ENCODE results near the gene CCDC167.
A peak's percentile ranks its signal among the peaks of the same experiment; 100 is the strongest.

Gene CCDC167

DNA sequence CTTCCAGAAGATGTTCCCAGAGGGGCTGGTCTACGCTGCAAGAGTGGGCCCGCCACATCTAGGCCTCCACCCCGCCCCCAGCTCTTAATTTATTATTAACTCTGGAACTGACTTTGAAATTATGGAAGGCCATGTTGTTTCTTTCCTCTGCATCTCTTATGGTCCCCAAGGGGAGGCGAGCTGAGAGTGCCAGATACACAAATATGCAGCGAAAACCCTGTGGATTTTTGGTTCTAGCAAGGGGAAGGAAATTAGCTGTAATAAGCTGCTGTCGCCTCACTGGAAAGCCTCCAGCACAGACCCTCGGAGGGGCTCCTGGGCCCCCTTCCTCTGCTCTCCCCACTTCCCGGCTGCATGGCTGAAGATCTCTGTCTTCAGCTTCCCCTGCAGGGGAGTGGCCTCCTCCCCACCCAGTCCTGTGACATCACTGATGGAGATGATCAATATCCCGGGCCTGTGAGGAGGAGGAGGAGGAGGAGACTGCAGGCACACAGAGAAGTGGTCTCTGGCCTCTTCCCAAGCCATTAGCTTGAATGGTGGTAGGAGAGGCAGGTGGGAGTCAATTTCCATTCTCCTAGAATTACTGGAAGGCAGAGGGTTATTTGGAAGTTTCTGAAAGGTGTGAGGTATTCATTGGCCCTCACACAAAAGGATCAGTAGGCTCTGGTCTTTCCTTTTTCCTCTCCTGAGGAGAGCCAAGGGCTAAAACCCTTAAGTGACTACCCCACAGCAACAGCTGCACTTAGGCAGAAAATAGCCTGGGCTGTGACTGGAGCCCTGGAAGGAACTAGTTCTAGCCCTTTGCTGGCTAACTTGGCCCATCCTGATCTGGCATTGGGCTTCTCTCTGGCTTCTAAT is 39.7 kb upstream of the CCDC167 start:
- no peak overlapping the region for H3K27ac ChIP-seq (ENCODE audit: insufficient read depth, low read depth, low read length, poor library complexity, severe bottlenecking)
- H3K27me3 ChIP-seq (ENCODE audit: control insufficient read depth, insufficient read depth, low read length, poor library complexity, severe bottlenecking) = peaks cover 36% of the 10 kb centered on the region
- WGBS, 2 experiments = 83 to 86% methylated on average over 9 of the region's 9 CpGs
- no peaks in the 10 kb centered on the region for H3K36me3 ChIP-seq (ENCODE audit: control insufficient read depth, insufficient read depth, low read length)
- H3K4me3 ChIP-seq (ENCODE audit: insufficient read depth, low read depth, low read length) = no peak overlapping the region
- peaks cover 21% of the 10 kb centered on the region for H3K4me1 ChIP-seq (ENCODE audit: control insufficient read depth, insufficient read depth, low read length)
- H3K9me3 ChIP-seq (ENCODE audit: control insufficient read depth, low read length) = no peaks in the 10 kb centered on the region

DNA sequence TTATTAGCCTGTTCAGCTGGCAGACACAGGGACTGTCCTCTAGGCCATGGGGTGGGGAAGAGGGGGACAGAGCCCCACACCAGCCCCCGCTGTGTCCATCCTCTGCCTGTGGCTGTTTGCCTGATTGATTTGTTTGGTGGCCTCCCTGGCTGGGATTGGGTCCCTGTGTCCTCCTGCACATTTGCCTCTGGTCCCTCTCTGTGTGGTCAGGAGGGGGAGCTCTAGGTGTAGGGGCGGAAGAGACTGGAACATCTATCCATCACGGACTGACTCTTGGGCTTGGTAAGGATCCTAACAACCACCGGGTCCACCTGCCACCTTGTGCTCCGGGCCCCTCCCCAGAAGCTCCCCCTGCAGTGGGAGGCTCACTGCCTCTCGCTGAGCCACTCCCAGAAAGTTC is 38.4 kb upstream of the CCDC167 start:
- Histone ChIP-seq H3K27ac (ENCODE audit: insufficient read depth, low read depth, low read length, poor library complexity, severe bottlenecking) (no peak overlapping the region), H3K9me3 (ENCODE audit: control insufficient read depth, low read length) (no peaks in the 10 kb centered on the region), H3K36me3 (ENCODE audit: control insufficient read depth, insufficient read depth, low read length) (no peaks in the 10 kb centered on the region), H3K27me3 (ENCODE audit: control insufficient read depth, insufficient read depth, low read length, poor library complexity, severe bottlenecking) (peaks cover 47% of the 10 kb centered on the region), H3K4me1 (ENCODE audit: control insufficient read depth, insufficient read depth, low read length) (peaks cover 21% of the 10 kb centered on the region), H3K4me3 (ENCODE audit: insufficient read depth, low read depth, low read length) (no peak overlapping the region)
- 71 to 80% methylated on average over 6 of the region's 6 CpGs for WGBS, 2 experiments

DNA sequence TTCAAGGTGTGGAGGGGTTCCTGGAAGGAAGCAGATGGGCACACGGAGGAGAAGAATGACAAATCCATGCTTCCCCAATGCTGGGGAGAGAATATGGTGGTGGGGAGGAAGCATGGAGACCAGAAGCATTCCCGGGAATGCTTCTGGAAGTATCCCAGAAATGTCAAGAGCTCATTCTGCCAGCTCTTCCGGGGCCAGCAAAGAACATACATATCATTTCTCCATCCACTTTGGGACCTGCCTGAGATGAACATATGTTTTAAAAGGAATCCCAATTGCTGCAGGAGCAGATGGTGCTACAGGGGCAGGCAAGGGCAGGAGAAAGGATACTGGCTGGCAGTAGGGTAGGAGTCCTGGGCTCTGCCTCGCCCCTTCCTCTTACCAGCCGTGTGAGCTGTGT is 37.9 kb upstream of the CCDC167 start:
- 82 to 85% methylated on average over 4 of the region's 5 CpGs for WGBS, 2 experiments
- peaks cover 21% of the 10 kb centered on the region for H3K4me1 ChIP-seq (ENCODE audit: control insufficient read depth, insufficient read depth, low read length)
- peaks cover 53% of the 10 kb centered on the region for H3K27me3 ChIP-seq (ENCODE audit: control insufficient read depth, insufficient read depth, low read length, poor library complexity, severe bottlenecking)
- no peak overlapping the region for H3K27ac ChIP-seq (ENCODE audit: insufficient read depth, low read depth, low read length, poor library complexity, severe bottlenecking)
- no peak overlapping the region for H3K4me3 ChIP-seq (ENCODE audit: insufficient read depth, low read depth, low read length)
- no peaks in the 10 kb centered on the region for H3K36me3 ChIP-seq (ENCODE audit: control insufficient read depth, insufficient read depth, low read length)
- no peaks in the 10 kb centered on the region for H3K9me3 ChIP-seq (ENCODE audit: control insufficient read depth, low read length)

DNA sequence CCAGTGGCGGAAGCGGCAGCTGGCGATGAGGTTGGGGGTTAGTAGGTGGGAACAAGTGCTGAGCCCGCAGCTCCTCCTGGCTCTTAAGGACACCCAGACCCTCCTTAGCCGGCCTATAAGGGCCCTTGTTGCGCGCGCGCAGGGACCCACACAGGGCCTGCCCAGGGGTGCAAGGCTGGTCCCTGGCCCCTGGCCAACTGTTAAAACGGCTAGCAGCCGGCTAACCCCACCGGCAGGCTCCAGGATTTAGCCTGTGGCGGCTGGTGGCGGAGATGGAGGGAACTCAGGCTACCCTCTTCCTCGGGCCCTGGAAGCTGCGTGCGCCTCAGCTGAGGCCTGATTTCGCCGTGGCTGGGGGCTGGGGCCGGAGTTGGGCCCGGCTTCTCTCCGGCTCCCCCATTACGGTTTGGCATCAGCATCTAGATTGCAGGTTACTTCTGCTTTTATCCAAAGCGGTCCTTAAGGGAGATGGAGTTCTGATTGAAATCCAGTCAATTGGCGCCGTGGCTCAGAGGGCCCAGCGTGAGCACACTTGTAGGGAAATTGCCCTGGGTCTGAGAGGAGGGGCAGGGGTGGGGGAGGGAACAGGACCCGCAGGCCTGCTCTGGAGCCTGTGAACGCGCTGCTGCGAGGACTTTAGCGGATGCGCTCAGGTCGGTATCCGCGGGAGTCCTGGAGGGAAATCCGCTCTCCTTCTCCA is 36.9 kb upstream of the CCDC167 start:
- WGBS, 2 experiments = 5% methylated on average over 37 of the region's 37 CpGs
- Histone ChIP-seq H3K4me1 (ENCODE audit: control insufficient read depth, insufficient read depth, low read length) (peaks cover 21% of the 10 kb centered on the region), H3K27ac (ENCODE audit: insufficient read depth, low read depth, low read length, poor library complexity, severe bottlenecking) (no peak overlapping the region), H3K4me3 (ENCODE audit: insufficient read depth, low read depth, low read length) (peak overlapping the region; percentile 24), H3K9me3 (ENCODE audit: control insufficient read depth, low read length) (no peaks in the 10 kb centered on the region), H3K27me3 (ENCODE audit: control insufficient read depth, insufficient read depth, low read length, poor library complexity, severe bottlenecking) (peaks cover 59% of the 10 kb centered on the region), H3K36me3 (ENCODE audit: control insufficient read depth, insufficient read depth, low read length) (no peaks in the 10 kb centered on the region)

DNA sequence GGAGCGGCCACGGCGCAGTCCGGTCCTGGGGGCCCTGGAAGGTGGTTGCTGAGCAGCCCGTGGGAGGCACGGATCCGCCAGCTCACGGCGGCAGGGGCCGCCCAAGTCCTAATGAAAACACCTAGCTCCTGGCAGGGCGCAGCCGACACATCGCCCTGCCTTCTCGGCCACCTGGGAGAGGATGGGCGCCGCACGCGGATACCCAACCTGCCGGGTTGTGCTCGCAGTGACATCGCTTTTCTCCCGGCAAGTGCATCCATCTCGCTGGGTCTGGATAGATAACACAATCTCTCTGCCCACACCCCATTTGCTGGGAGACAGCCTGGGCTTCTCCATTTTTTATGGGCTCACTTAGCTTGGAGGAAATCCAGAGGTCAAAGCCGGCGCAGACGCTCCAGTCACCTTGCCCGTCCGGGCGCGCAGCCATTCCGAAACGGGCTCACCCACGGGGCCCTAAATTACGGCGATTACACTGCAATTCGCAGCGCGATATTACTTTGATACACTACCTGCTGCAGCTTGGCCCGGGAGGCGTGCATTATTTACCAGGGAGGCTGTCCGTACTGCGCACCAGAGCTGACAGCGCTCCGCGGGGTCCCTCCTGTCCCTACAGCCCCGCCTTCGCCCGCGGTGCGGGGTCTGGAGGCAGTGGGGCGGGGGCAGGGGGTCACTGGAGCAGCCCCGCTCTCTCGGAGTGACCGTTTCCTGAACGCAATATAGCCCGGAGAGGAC is 36.2 kb upstream of the CCDC167 start:
- no peak overlapping the region for H3K27ac ChIP-seq (ENCODE audit: insufficient read depth, low read depth, low read length, poor library complexity, severe bottlenecking)
- H3K4me1 ChIP-seq (ENCODE audit: control insufficient read depth, insufficient read depth, low read length) = peaks cover 21% of the 10 kb centered on the region
- H3K9me3 ChIP-seq (ENCODE audit: control insufficient read depth, low read length) = no peaks in the 10 kb centered on the region
- 1 to 2% methylated on average over 56 of the region's 56 CpGs for WGBS, 2 experiments
- peak overlapping the region; percentile 24 for H3K4me3 ChIP-seq (ENCODE audit: insufficient read depth, low read depth, low read length)
- no peaks in the 10 kb centered on the region for H3K36me3 ChIP-seq (ENCODE audit: control insufficient read depth, insufficient read depth, low read length)
- peaks cover 59% of the 10 kb centered on the region for H3K27me3 ChIP-seq (ENCODE audit: control insufficient read depth, insufficient read depth, low read length, poor library complexity, severe bottlenecking)

DNA sequence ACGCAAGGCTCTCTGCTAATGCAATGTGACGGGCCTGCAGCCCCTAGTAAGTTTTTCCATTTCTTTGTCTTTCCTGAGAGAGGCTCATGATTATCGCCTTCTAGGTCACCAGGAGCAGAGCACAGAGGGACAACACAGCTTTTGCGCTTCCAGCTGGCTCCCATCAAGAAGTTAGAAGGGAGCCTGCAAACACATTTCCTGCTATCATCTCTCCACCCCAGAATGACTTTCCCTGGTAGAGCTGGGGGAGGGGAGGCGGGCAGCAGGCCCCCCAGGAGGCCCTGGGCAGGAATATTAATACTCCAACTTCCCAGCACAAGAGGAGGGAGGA is 35.7 kb upstream of the CCDC167 start:
- peaks cover 59% of the 10 kb centered on the region for H3K27me3 ChIP-seq (ENCODE audit: control insufficient read depth, insufficient read depth, low read length, poor library complexity, severe bottlenecking)
- H3K27ac ChIP-seq (ENCODE audit: insufficient read depth, low read depth, low read length, poor library complexity, severe bottlenecking) = no peak overlapping the region
- peak overlapping the region; percentile 24 for H3K4me3 ChIP-seq (ENCODE audit: insufficient read depth, low read depth, low read length)

DNA sequence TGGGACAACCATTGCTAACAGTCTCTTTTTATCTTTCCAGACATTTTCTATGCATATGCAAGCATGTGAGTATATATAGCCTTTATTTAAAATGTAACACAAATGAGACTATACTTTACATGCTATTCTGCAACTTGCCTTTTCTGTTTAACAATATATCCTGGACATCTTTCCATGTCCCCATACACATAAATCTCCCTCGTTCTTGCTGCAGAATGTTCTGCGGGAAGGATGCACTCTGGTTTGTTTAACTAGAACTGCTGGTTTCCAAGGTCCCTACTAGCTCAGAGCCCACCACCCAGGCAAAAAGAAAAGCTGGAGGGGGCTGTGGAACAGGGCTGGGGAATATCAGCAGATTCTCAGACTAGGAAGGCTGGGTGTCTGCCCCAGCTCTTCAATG is 35.2 kb upstream of the CCDC167 start:
- no peak overlapping the region for H3K4me3 ChIP-seq (ENCODE audit: insufficient read depth, low read depth, low read length)
- no peak overlapping the region for H3K27ac ChIP-seq (ENCODE audit: insufficient read depth, low read depth, low read length, poor library complexity, severe bottlenecking)
- 72 to 87% methylated on average over 2 of the region's 2 CpGs for WGBS, 2 experiments
- no peaks in the 10 kb centered on the region for H3K9me3 ChIP-seq (ENCODE audit: control insufficient read depth, low read length)
- H3K36me3 ChIP-seq (ENCODE audit: control insufficient read depth, insufficient read depth, low read length) = no peaks in the 10 kb centered on the region
- peaks cover 59% of the 10 kb centered on the region for H3K27me3 ChIP-seq (ENCODE audit: control insufficient read depth, insufficient read depth, low read length, poor library complexity, severe bottlenecking)
- peaks cover 21% of the 10 kb centered on the region for H3K4me1 ChIP-seq (ENCODE audit: control insufficient read depth, insufficient read depth, low read length)

More for the DNA sequence above, 35.7 kb upstream of the CCDC167 start:
- no peaks in the 10 kb centered on the region for H3K36me3 ChIP-seq (ENCODE audit: control insufficient read depth, insufficient read depth, low read length)
- WGBS, 2 experiments = 15 to 17% methylated on average over 5 of the region's 5 CpGs
- H3K9me3 ChIP-seq (ENCODE audit: control insufficient read depth, low read length) = no peaks in the 10 kb centered on the region
- H3K4me1 ChIP-seq (ENCODE audit: control insufficient read depth, insufficient read depth, low read length) = peaks cover 21% of the 10 kb centered on the region

DNA sequence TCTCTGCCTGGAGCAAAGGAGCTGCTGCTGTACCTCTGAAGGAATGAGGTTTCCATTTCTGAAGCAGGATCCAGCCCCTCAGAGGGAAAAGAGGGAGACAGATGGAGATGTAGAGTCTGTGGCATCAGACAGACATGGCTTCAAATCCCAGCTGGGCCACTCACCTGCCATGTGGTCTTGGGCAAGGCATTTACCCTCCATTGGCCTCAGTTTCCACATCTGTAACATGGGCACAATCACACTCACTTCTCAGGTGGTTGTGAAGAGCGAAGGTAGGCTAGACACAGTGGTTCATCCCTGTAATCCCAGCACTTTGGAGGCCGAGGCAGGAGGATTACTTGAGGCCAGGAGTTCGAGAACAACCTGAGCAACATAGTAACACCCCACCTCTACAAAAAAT is 32.4 kb upstream of the CCDC167 start:
- 89% methylated on average over 3 of the region's 3 CpGs for WGBS, 2 experiments
- Histone ChIP-seq H3K9me3 (ENCODE audit: control insufficient read depth, low read length) (no peaks in the 10 kb centered on the region), H3K36me3 (ENCODE audit: control insufficient read depth, insufficient read depth, low read length) (no peaks in the 10 kb centered on the region), H3K4me3 (ENCODE audit: insufficient read depth, low read depth, low read length) (no peak overlapping the region), H3K27ac (ENCODE audit: insufficient read depth, low read depth, low read length, poor library complexity, severe bottlenecking) (no peak overlapping the region), H3K4me1 (ENCODE audit: control insufficient read depth, insufficient read depth, low read length) (peaks cover 17% of the 10 kb centered on the region), H3K27me3 (ENCODE audit: control insufficient read depth, insufficient read depth, low read length, poor library complexity, severe bottlenecking) (peaks cover 50% of the 10 kb centered on the region)

DNA sequence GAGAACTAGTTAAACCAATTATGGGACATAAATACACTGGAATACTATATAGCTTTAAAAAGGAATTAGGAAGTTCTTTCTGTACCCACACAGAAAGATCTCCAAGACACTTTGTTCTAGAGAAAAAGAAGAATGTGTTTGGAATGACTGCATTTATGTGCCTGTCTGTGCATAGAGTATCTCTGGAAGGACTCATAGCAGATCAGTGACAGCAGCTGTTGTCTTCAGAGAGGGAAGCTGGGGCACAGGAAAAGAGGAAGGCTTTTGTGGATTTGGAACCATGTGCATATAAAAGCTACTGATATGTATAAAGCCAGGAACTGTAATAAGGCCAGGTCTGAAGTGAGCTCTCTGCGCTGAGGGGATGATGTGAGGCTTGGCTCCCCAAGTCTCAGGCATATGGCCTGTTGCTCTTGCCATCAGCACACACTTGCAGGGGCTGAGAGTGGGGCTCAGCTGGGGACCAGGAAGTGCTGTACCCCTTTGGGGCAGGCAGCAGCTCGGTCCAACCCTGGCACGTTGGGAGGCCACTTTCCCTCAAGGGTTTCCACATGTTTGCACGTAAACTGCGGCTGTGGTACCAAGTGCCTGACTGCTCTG is 31.8 kb upstream of the CCDC167 start:
- H3K36me3 ChIP-seq (ENCODE audit: control insufficient read depth, insufficient read depth, low read length) = no peaks in the 10 kb centered on the region
- H3K4me1 ChIP-seq (ENCODE audit: control insufficient read depth, insufficient read depth, low read length) = peaks cover 12% of the 10 kb centered on the region
- H3K27me3 ChIP-seq (ENCODE audit: control insufficient read depth, insufficient read depth, low read length, poor library complexity, severe bottlenecking) = peaks cover 45% of the 10 kb centered on the region
- 87 to 92% methylated on average over 5 of the region's 5 CpGs for WGBS, 2 experiments
- H3K27ac ChIP-seq (ENCODE audit: insufficient read depth, low read depth, low read length, poor library complexity, severe bottlenecking) = no peak overlapping the region
- no peaks in the 10 kb centered on the region for H3K9me3 ChIP-seq (ENCODE audit: control insufficient read depth, low read length)
- H3K4me3 ChIP-seq (ENCODE audit: insufficient read depth, low read depth, low read length) = no peak overlapping the region

DNA sequence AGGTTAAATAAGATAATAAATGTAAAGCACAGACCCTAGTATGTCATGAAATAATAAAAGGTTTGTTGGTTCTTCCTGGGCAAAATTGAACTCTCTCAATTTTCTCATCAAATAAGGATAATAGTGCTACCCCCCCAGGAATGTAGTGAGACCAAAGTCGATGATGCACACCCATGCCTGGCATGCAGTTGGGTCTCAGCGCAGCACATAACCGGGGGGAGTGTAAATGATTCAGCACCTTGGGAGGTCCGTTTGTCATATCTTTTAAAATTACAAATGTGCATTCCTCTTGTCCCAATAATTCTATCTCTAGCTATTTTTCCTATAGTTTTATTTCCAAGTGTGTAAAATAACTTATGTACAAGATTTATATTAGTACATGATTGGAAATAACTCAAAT is 31.3 kb upstream of the CCDC167 start:
- Histone ChIP-seq H3K36me3 (ENCODE audit: control insufficient read depth, insufficient read depth, low read length) (no peaks in the 10 kb centered on the region), H3K9me3 (ENCODE audit: control insufficient read depth, low read length) (no peaks in the 10 kb centered on the region), H3K4me3 (ENCODE audit: insufficient read depth, low read depth, low read length) (no peak overlapping the region), H3K27ac (ENCODE audit: insufficient read depth, low read depth, low read length, poor library complexity, severe bottlenecking) (no peak overlapping the region), H3K27me3 (ENCODE audit: control insufficient read depth, insufficient read depth, low read length, poor library complexity, severe bottlenecking) (peaks cover 40% of the 10 kb centered on the region), H3K4me1 (ENCODE audit: control insufficient read depth, insufficient read depth, low read length) (peaks cover 10% of the 10 kb centered on the region)
- WGBS, 2 experiments = 91 to 94% methylated on average over 4 of the region's 4 CpGs
